ENCODE results near the gene NOD1. TPM values are rescaled to one million over a fixed set of nuclear protein-coding genes. Genes with fewer than 3 reads are reported as not detected.

The NOD1 gene
- total RNA-seq, 1 experiment from 2014 or later, result 5.6 TPM

GRCh38 chr7:30470771-30471170 is 7.8 kb downstream of the NOD1 start:
- peak; percentile 73 for DNase-seq (ENCODE audit: low read depth)

GRCh38 chr7:30470163-30470770 is 8.3 kb downstream of the NOD1 start:
- peak; percentile 49 for DNase-seq (ENCODE audit: low read depth)

GRCh38 chr7:30469303-30469702 is 9.3 kb downstream of the NOD1 start:
- DNase-seq (ENCODE audit: low read depth), result peak; percentile 97

- DNase-seq (ENCODE audit: low read depth), result no peak
Observed at GRCh38 chr7:30468791-30469190, 9.8 kb downstream of the NOD1 start.

- no peak for DNase-seq (ENCODE audit: low read depth)
Observed at GRCh38 chr7:30468041-30468440, 10.5 kb downstream of the NOD1 start.

- no peak for DNase-seq (ENCODE audit: low read depth)
Observed at GRCh38 chr7:30467271-30467670, 11.3 kb downstream of the NOD1 start.

GRCh38 chr7:30466266-30466665 is 12.3 kb downstream of the NOD1 start:
- no peak for DNase-seq (ENCODE audit: low read depth)

- no peak for DNase-seq (ENCODE audit: low read depth)
Observed at GRCh38 chr7:30465811-30466180, 12.8 kb downstream of the NOD1 start.

GRCh38 chr7:30465046-30465810 is 13.4 kb downstream of the NOD1 start:
- no peak for DNase-seq (ENCODE audit: low read depth)

- DNase-seq (ENCODE audit: low read depth), result no peak
Observed at GRCh38 chr7:30464231-30464671, 14.3 kb downstream of the NOD1 start.

- no peak for DNase-seq (ENCODE audit: low read depth)
Observed at GRCh38 chr7:30463405-30464145, 15.0 kb downstream of the NOD1 start.

GRCh38 chr7:30462179-30462578 is 16.4 kb downstream of the NOD1 start:
- no peak for DNase-seq (ENCODE audit: low read depth)

- no peak for DNase-seq (ENCODE audit: low read depth)
Observed at GRCh38 chr7:30460246-30460633, 18.3 kb downstream of the NOD1 start.

- DNase-seq (ENCODE audit: low read depth), result peak; percentile 81
Observed at GRCh38 chr7:30459591-30460245, 18.9 kb downstream of the NOD1 start.

GRCh38 chr7:30458311-30458710 is 20.3 kb downstream of the NOD1 start:
- no peak for DNase-seq (ENCODE audit: low read depth)

- DNase-seq (ENCODE audit: low read depth), result no peak
Observed at GRCh38 chr7:30453921-30454320, 24.7 kb downstream of the NOD1 start.

GRCh38 chr7:30453016-30453415 is 25.6 kb downstream of the NOD1 start:
- no peak for DNase-seq (ENCODE audit: low read depth)

- DNase-seq (ENCODE audit: low read depth), result no peak
Observed at GRCh38 chr7:30452280-30452930, 26.2 kb downstream of the NOD1 start.

GRCh38 chr7:30451539-30452279 is 26.9 kb downstream of the NOD1 start:
- no peak for DNase-seq (ENCODE audit: low read depth)

- no peak for DNase-seq (ENCODE audit: low read depth)
Observed at GRCh38 chr7:30450983-30451497, 27.5 kb downstream of the NOD1 start.
